Ovary (tissue), 3 donors: ENCODE results near the gene BUD13.

Source experiments
- CTCF ChIP-seq, 3 donors: fragments of 450-650 bp in 2 of 3; fragments of 200-600 bp in 1 of 3; IDR thresholded peaks; one replicate each; pipeline versions ENCODE4 v1.5.1 to v1.8.0; 2016 to 2022; ENCODE audit warnings: antibody characterized with exemption in 3 of 3, mild to moderate bottlenecking in 1 of 3
- POLR2A ChIP-seq: fragments of 450-650 bp; IDR thresholded peaks from one replicate; pipeline ENCODE4 v1.6.1; 2017; ENCODE audit warnings: antibody characterized with exemption, mild to moderate bottlenecking, moderate library complexity
- donor health status: DM: no; HTN: no; CAD: no.

GRCh38 chr11:116786326-116786725 is 13.5 kb upstream of the BUD13 start:
- TF ChIP-seq CTCF (IDR thresholded peaks at IDR 0.05) = no peak
- TF ChIP-seq POLR2A = no peak
